ENCODE data around the gene LARP7.

Gene LARP7

DNA sequence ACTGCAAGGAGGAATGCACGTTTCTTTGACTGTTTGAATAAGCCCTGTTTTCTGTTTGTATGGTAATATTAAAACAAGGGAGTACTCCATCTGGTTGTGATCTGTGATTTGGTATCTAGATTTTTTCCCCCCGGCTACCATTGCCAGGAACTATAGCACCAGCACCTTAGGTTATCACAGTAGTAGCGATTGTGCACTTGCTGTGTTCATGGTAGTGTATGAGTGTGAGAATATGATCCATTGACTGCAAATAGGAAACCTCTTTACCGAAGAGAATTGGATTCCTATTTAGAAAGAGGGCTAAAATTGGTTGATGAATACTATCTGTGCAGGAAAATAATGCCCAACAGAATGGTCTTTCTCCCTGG lies 69.9 kb downstream of the LARP7 start:
- peak overlapping the region in 1 of 7 experiments; percentile 48 for H3K4me3 ChIP-seq
- H3K27ac ChIP-seq = no peak overlapping the region
